Astrocyte (in vitro differentiated cells and primary cell): ENCODE results near the gene FAP. TPM values are rescaled to one million over a fixed set of nuclear protein-coding genes. Genes with fewer than 3 reads are reported as not detected.

Experiments used
- DNase-seq: peaks from one replicate; pipeline ENCODE4 v3.0.0-alpha.2; 2010; ENCODE audit warnings: low read depth
- FAIRE-seq: peaks from 2 replicates; lab custom pipeline; 2011; peaks lifted over from hg19 to GRCh38; lab: Jason Lieb, UNC
- H2AFZ ChIP-seq: 2 replicates; pipeline ENCODE4 v1.6.0; 2012; ENCODE audit warnings: low read depth, low read length, inconsistent platforms
- H3K27ac ChIP-seq: 2 replicates; pipeline ENCODE4 v1.5.1; 2011; ENCODE audit warnings: low read depth, low read length, inconsistent platforms
- H3K27me3 ChIP-seq: 2 replicates; pipeline ENCODE4 v1.6.0; 2011; ENCODE audit warnings: low read length, inconsistent platforms; ENCODE audit not compliant: insufficient read depth
- H3K36me3 ChIP-seq: 2 replicates; pipeline ENCODE4 v1.5.1; 2011; ENCODE audit warnings: low read length, inconsistent platforms; ENCODE audit not compliant: insufficient read depth
- H3K4me1 ChIP-seq: 2 replicates; pipeline ENCODE4 v1.5.1; 2011; ENCODE audit warnings: low read length, inconsistent platforms; ENCODE audit not compliant: insufficient read depth
- H3K4me2 ChIP-seq: 2 replicates; pipeline ENCODE4 v1.6.0; 2012; ENCODE audit warnings: low read length, inconsistent platforms
- H3K4me3 ChIP-seq: 2 replicates; pipeline ENCODE4 v1.5.1; 2011; ENCODE audit warnings: low read depth, mild to moderate bottlenecking, low read length, inconsistent platforms; ENCODE audit not compliant: insufficient read depth
- H3K79me2 ChIP-seq: 2 replicates; pipeline ENCODE4 v1.6.0; 2012; ENCODE audit warnings: mild to moderate bottlenecking, low read length, inconsistent platforms; ENCODE audit not compliant: insufficient read depth
- H3K9ac ChIP-seq: 2 replicates; pipeline ENCODE4 v1.6.0; 2012; ENCODE audit warnings: mild to moderate bottlenecking, low read length, inconsistent platforms
- H3K9me3 ChIP-seq: 2 replicates; pipeline ENCODE4 v1.5.1; 2012; ENCODE audit warnings: low read depth, mild to moderate bottlenecking, low read length, inconsistent platforms; ENCODE audit not compliant: insufficient read depth
- H4K20me1 ChIP-seq: 2 replicates; pipeline ENCODE4 v1.6.0; 2012; ENCODE audit warnings: low read length, inconsistent platforms; ENCODE audit not compliant: insufficient read depth
- H3K27ac Mint-ChIP-seq: one replicate; pipeline ENCODE4 v1.8.0; 2021; ENCODE audit warnings: mild to moderate bottlenecking, mixed read lengths; ENCODE audit not compliant: unreplicated experiment
- H3K27me3 Mint-ChIP-seq: one replicate; pipeline ENCODE4 v1.8.0; 2021; ENCODE audit warnings: low read depth, mixed read lengths; ENCODE audit not compliant: unreplicated experiment
- H3K36me3 Mint-ChIP-seq: one replicate; pipeline ENCODE4 v1.8.0; 2021; ENCODE audit warnings: low read depth, mixed read lengths; ENCODE audit not compliant: unreplicated experiment
- H3K4me1 Mint-ChIP-seq: one replicate; pipeline ENCODE4 v1.8.0; 2021; ENCODE audit warnings: low read depth, mixed read lengths; ENCODE audit not compliant: unreplicated experiment
- H3K4me3 Mint-ChIP-seq: one replicate; pipeline ENCODE4 v1.8.0; 2021; ENCODE audit warnings: mild to moderate bottlenecking, moderate library complexity, mixed read lengths; ENCODE audit not compliant: unreplicated experiment
- H3K9me3 Mint-ChIP-seq: one replicate; pipeline ENCODE4 v1.8.0; 2021; ENCODE audit warnings: mild to moderate bottlenecking, mixed read lengths; ENCODE audit not compliant: unreplicated experiment
- EZH2 ChIP-seq: IDR thresholded peaks from 2 replicates; pipeline ENCODE4 v1.6.1; 2012; ENCODE audit warnings: mild to moderate bottlenecking, low read length, inconsistent platforms; ENCODE audit not compliant: insufficient read depth
- total RNA-seq: library from RNA; stranded (reverse); gene quantifications from 2 replicates; pipeline ENCODE4 v1.2.1, GENCODE V29; 2021
- TF ChIP-seq, protein P1 (sequence below): IDR thresholded peaks from 2 replicates; pipeline ENCODE4 v1.5.1; 2011; ENCODE audit warnings: low read depth, mild to moderate bottlenecking, inconsistent platforms, low read length, moderate library complexity; ENCODE audit not compliant: insufficient read depth

Gene FAP
- total RNA-seq, 1 donor from 2014 or later: 1.3 TPM

DNA sequence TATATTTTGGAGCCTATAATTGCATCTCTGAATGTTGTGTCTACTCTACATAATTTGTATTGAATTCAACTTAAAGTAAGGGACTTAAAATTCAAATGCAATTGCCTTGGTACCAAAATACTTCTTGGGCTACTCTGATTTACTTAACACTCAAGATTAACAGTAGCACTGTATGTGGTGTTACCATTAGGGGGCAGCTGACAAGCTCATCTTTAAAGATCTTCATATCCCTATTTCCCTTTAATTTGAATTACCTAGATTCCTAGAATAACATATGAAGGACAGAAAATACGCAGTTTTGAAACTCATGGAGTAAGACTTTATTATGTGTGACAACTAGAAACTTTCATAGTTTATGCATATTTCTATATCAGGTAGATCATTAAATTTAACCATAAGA, 37.4 kb upstream of the FAP start:
- H4K20me1 ChIP-seq: no peaks in the 10 kb centered on the region
- H3K27me3 Mint-ChIP-seq: no peaks in the 10 kb centered on the region
- no peak overlapping the region for H3K4me3 ChIP-seq
- H3K4me2 ChIP-seq: no peak overlapping the region
- H3K27ac ChIP-seq: no peak overlapping the region
- no peaks in the 10 kb centered on the region for H3K36me3 ChIP-seq
- H3K4me3 Mint-ChIP-seq: no peak overlapping the region
- DNase-seq (no peak), FAIRE-seq (no peak)
- no peak for TF ChIP-seq EZH2
- TF ChIP-seq, protein P1, sequence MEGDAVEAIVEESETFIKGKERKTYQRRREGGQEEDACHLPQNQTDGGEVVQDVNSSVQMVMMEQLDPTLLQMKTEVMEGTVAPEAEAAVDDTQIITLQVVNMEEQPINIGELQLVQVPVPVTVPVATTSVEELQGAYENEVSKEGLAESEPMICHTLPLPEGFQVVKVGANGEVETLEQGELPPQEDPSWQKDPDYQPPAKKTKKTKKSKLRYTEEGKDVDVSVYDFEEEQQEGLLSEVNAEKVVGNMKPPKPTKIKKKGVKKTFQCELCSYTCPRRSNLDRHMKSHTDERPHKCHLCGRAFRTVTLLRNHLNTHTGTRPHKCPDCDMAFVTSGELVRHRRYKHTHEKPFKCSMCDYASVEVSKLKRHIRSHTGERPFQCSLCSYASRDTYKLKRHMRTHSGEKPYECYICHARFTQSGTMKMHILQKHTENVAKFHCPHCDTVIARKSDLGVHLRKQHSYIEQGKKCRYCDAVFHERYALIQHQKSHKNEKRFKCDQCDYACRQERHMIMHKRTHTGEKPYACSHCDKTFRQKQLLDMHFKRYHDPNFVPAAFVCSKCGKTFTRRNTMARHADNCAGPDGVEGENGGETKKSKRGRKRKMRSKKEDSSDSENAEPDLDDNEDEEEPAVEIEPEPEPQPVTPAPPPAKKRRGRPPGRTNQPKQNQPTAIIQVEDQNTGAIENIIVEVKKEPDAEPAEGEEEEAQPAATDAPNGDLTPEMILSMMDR: no peak
- H3K4me1 ChIP-seq: no peaks in the 10 kb centered on the region
- H3K27ac Mint-ChIP-seq: no peak overlapping the region
- no peaks in the 10 kb centered on the region for H3K79me2 ChIP-seq
- H2AFZ ChIP-seq: no peak overlapping the region
- no peaks in the 10 kb centered on the region for H3K27me3 ChIP-seq
- no peaks in the 10 kb centered on the region for H3K9me3 ChIP-seq
- H3K36me3 Mint-ChIP-seq: peaks cover 34% of the 10 kb centered on the region
- H3K9me3 Mint-ChIP-seq: no peaks in the 10 kb centered on the region
- H3K4me1 Mint-ChIP-seq: no peaks in the 10 kb centered on the region
- no peak overlapping the region for H3K9ac ChIP-seq

DNA sequence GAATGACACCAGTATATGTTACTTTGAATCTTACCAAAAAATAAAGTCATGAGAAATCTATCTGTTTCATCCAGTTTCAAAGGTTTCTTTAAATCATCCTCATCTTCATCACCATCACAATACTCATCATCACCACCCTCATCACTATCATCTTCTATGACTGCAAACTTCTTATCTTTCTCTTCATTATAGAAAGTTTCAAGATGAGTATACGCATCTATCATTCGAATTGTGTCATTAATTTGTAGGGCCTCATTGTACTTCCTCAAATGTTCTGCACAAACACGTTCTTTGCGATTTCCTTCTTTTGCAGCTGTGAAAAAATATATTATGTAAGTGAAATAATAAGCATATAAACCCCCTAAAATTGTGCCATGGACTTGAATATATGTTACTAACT, 34.1 kb upstream of the FAP start:
- TF ChIP-seq, protein P1: no peak
- no peak for TF ChIP-seq EZH2
- no peak overlapping the region for H3K4me2 ChIP-seq
- H3K27ac Mint-ChIP-seq: no peak overlapping the region
- no peak overlapping the region for H3K9ac ChIP-seq
- no peak overlapping the region for H3K4me3 ChIP-seq
- H2AFZ ChIP-seq: no peak overlapping the region
- H3K36me3 ChIP-seq: no peaks in the 10 kb centered on the region
- FAIRE-seq (no peak), DNase-seq (no peak)
- H3K27me3 ChIP-seq: no peaks in the 10 kb centered on the region
- no peak overlapping the region for H3K4me3 Mint-ChIP-seq
- no peaks in the 10 kb centered on the region for H3K79me2 ChIP-seq
- no peaks in the 10 kb centered on the region for H3K4me1 ChIP-seq
- peaks cover 31% of the 10 kb centered on the region for H3K36me3 Mint-ChIP-seq
- no peaks in the 10 kb centered on the region for H4K20me1 ChIP-seq
- H3K9me3 ChIP-seq: no peaks in the 10 kb centered on the region
- no peaks in the 10 kb centered on the region for H3K9me3 Mint-ChIP-seq
- H3K27ac ChIP-seq: no peak overlapping the region
- no peaks in the 10 kb centered on the region for H3K27me3 Mint-ChIP-seq
- H3K4me1 Mint-ChIP-seq: no peaks in the 10 kb centered on the region

GRCh38 chr2:162267996-162268395, 24.8 kb upstream of the FAP start:
- H3K27me3 ChIP-seq: no peaks in the 10 kb centered on the region
- H3K4me2 ChIP-seq: no peak overlapping the region
- DNase-seq (no peak), FAIRE-seq (no peak)
- no peaks in the 10 kb centered on the region for H3K9me3 ChIP-seq
- no peaks in the 10 kb centered on the region for H3K9me3 Mint-ChIP-seq
- H3K36me3 Mint-ChIP-seq: peaks cover 37% of the 10 kb centered on the region
- H3K9ac ChIP-seq: no peak overlapping the region
- TF ChIP-seq, protein P1: no peak
- TF ChIP-seq EZH2: no peak
- H2AFZ ChIP-seq: no peak overlapping the region
- H3K4me1 Mint-ChIP-seq: peaks cover 13% of the 10 kb centered on the region
- no peak overlapping the region for H3K4me3 Mint-ChIP-seq
- no peak overlapping the region for H3K4me3 ChIP-seq
- no peaks in the 10 kb centered on the region for H3K27me3 Mint-ChIP-seq
- peaks cover 3% of the 10 kb centered on the region for H3K4me1 ChIP-seq
- H3K79me2 ChIP-seq: no peaks in the 10 kb centered on the region
- H3K36me3 ChIP-seq: no peaks in the 10 kb centered on the region
- no peaks in the 10 kb centered on the region for H4K20me1 ChIP-seq
- H3K27ac Mint-ChIP-seq: no peak overlapping the region
- H3K27ac ChIP-seq: no peak overlapping the region
